GM10847 (cell line): ENCODE measurements around the gene AFAP1L2.

Source experiments
- POLR2A ChIP-seq: IDR thresholded peaks from 2 replicates; pipeline ENCODE4 v1.6.1; 2011; ENCODE audit not compliant: insufficient read length; ENCODE audit errors: extremely low read depth

AFAP1L2 gene, protein sequence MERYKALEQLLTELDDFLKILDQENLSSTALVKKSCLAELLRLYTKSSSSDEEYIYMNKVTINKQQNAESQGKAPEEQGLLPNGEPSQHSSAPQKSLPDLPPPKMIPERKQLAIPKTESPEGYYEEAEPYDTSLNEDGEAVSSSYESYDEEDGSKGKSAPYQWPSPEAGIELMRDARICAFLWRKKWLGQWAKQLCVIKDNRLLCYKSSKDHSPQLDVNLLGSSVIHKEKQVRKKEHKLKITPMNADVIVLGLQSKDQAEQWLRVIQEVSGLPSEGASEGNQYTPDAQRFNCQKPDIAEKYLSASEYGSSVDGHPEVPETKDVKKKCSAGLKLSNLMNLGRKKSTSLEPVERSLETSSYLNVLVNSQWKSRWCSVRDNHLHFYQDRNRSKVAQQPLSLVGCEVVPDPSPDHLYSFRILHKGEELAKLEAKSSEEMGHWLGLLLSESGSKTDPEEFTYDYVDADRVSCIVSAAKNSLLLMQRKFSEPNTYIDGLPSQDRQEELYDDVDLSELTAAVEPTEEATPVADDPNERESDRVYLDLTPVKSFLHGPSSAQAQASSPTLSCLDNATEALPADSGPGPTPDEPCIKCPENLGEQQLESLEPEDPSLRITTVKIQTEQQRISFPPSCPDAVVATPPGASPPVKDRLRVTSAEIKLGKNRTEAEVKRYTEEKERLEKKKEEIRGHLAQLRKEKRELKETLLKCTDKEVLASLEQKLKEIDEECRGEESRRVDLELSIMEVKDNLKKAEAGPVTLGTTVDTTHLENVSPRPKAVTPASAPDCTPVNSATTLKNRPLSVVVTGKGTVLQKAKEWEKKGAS

GRCh38 chr10:114404171-114405010 is at the start of gene AFAP1L2:
TSS of gene AFAP1L2 (minus strand) at chr10:114404502. CDS start at chr10:114404455, 47 bp downstream.
- no peak for TF ChIP-seq POLR2A

DNA sequence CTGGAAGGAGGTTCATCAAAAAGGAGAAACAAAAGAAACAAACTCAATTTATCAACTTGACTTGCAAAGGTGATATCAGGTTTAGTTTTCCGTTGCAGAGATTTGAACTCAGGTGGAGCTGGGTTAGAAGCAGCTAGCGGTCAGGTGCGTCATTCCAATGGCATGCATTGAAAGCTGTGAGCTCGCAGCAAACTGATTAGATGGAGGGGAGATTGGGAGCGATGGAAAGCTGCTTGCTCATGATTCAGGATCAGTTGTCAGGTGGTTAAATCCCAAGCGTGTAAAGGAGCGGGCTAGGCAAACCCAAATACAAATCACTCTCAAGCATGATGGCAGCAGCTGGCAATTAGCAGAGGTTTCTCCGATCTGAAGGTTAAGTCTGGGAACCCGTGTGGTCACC is 49.3 kb upstream of the AFAP1L2 start:
- TF ChIP-seq POLR2A: no peak

GRCh38 chr10:114448897-114449296 is 44.6 kb upstream of the AFAP1L2 start:
- no peak for TF ChIP-seq POLR2A

DNA sequence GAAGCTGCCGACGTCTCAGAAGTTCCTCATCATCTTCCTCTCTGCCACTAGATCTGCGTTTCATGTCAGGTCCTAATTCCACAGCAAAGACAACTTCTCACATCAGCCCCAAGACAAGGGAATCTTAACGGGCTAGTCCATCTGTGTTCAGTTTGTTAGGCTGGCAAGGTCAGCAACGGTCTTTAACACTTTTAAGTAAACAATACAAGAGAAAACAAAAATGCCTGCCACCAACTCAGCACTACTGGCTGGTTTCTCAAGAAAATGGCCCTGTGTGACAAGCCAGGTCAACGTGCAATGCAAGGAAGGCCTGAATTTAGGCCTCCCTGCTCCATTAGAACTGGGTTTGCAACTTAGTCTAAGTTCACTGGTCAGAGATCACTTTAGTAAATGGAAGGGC is 41.0 kb upstream of the AFAP1L2 start:
- no peak for TF ChIP-seq POLR2A

DNA sequence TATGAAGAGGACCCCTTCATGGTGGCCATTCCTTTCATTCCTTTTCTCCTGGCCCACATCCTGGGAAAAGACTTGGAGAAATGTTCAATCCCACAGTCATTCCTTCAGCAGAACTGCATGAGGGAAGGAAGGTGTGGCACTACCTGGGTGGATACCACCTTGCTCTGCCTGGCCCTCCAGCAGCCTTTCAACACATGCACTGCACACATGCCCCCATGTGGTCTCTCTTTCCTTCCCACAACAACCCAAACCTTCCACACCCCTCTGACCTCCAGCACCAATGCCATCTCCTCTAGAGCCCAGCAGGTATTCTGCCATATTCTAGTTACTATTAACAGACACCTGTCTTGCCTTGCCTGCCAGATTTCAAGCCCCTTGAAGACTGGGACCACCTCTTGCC is 40.5 kb upstream of the AFAP1L2 start:
- no peak for TF ChIP-seq POLR2A

DNA sequence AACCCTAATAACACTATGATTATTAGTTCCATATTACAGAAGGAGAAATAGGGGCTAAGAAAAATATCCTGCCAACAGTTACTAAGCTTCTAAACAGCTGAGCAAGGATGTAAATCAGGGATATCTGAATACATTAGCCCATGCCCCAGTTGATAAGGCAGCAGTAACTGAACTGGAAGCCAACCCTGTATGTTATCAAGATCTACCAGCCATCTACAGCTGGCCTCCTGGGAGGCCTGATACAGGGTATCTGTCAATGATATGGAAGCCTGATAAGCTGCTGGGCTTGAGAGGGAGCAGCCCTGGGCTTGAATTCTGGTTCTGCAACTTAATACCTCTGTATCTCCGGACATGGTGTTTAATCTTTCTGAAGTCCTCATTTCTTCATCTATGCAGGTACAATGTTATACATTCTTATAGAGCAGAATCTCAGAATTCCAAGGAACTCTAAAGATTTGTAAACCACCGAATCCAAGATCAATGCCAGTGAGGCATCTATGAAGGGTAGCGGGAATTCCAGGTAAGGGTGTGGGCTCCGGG is 37.9 kb upstream of the AFAP1L2 start:
- TF ChIP-seq POLR2A: no peak

- TF ChIP-seq POLR2A: no peak
Observed at GRCh38 chr10:114441107-114441506, 36.8 kb upstream of the AFAP1L2 start.

- no peak for TF ChIP-seq POLR2A
Observed at GRCh38 chr10:114437473-114438292, 33.4 kb upstream of the AFAP1L2 start.

DNA sequence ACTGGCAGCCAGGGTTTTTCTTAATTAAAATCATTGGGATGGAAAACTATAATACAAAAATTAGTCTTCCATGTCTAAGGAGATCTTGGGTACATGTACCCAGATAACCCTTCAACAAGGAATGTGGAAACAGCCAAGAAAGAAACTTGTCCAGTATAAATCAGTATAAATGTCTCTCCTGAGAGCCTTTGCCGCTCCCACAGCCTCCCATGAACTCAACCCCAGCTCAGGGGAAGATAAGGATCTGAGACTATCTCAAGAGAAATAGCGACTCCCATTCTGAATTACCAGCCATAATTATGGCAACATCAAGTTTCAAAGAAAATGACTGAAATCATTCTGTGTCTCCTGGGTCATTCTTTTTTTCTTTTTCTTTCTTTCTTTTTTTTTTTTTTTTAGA is 32.6 kb upstream of the AFAP1L2 start:
- no peak for TF ChIP-seq POLR2A

DNA sequence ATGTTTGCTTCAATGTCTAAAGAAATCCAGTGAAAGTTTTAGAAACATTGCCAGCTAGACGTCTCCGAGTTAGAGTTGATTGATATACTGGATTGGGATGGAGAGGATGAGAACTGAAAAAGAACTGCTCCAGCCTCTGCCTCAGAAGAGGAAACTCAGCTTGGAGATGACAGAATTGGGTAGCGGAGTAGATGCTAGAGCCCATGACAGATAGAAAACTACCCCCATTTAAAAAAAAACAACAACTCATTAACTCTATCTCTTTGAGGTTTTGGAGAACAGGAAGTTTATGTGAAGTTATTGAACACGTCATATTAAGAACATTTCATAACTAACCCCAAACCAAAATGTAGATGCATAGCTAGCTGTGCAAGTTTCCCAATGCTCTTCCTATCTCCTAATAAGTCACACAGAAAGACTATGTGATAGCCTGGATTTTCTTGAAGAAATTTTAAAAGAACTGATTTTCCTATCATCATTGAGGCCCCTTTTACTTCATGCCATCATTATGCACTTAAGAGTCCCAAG is 28.3 kb upstream of the AFAP1L2 start:
- no peak for TF ChIP-seq POLR2A

DNA sequence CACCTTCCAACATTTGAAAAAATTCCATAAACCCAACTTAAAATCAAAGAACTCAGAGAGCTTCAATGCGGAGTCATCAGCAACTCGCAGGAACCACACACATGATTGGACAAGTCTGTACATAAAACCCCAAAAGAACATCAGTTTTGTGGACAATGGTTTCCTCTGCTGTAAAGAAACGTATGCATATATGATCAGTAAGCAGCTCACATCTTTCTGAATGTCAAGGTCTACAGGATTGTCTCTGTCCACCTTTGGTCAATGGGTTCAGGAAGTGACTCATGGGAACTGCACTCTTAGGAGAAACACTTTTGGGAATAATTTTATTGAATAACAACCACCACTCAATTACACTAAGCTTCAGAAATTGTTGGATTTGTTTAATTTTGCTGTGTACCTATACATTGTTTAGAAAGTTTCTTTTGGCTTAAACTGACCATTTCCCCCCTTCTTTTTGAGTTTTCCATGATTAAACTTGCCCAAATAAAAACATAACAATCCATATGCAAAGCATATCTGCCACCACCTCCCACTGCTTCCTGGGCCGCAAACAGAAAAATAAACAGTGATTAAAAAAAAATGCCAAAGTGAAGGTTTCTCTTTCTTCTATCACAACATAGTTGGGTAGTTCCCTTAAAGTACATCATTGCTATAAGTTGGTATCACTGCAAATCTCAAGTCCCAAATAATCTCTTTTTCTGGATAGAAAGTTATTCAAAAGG is 27.3 kb upstream of the AFAP1L2 start:
- no peak for TF ChIP-seq POLR2A

GRCh38 chr10:114430688-114431413 is 26.5 kb upstream of the AFAP1L2 start:
- TF ChIP-seq POLR2A: no peak
